Epithelial cell of proximal tubule (primary cell): ENCODE data around the gene ETF1. TPM values are rescaled to one million over a fixed set of nuclear protein-coding genes. Genes with fewer than 3 reads are reported as not detected.
A peak's percentile ranks its signal among the peaks of the same experiment; 100 is the strongest.
"Not testable (repeated sequence)": the region's sequence is repeated elsewhere in the genome, so short reads cannot be mapped to it uniquely, and the experiment has no call there.

Experiments used
- DNase-seq: peaks from one replicate; pipeline ENCODE4 v3.0.0-alpha.2; 2011; ENCODE audit warnings: low read depth
- H3K4me3 ChIP-seq: 2 replicates; pipeline ENCODE4 v1.5.1; 2011; ENCODE audit warnings: low read depth, mild to moderate bottlenecking, low read length
- CTCF ChIP-seq: conservative IDR thresholded peaks from 2 replicates; pipeline ENCODE4 v1.5.1; 2012; ENCODE audit warnings: low read depth, mild to moderate bottlenecking, low read length
- total RNA-seq: library from RNA; depleted of rRNA; stranded (reverse); fragments of >200 nt; gene quantifications from 2 replicates; pipeline ENCODE4 v1.2.3, GENCODE V29; 2015

Gene ETF1
- total RNA-seq, 1 donor from 2014 or later, result 65.1 TPM

- H3K4me3 ChIP-seq, result no peak overlapping the region
- DNase-seq, result no peak
- TF ChIP-seq CTCF, result no peak
Measured at GRCh38 chr5:138515556-138516245, 27.3 kb downstream of the ETF1 start.

- no peak for DNase-seq
- no peak overlapping the region for H3K4me3 ChIP-seq
- no peak for TF ChIP-seq CTCF
Measured at GRCh38 chr5:138514021-138514420, 29.0 kb downstream of the ETF1 start.

- H3K4me3 ChIP-seq, result no peak overlapping the region
- no peak for DNase-seq
- no peak for TF ChIP-seq CTCF
Measured at GRCh38 chr5:138508958-138509357, 34.1 kb downstream of the ETF1 start.

GRCh38 chr5:138507485-138507884 lies 35.6 kb downstream of the ETF1 start:
- not testable (repeated sequence) for DNase-seq, H3K4me3 ChIP-seq

GRCh38 chr5:138506370-138507306 lies 36.4 kb downstream of the ETF1 start:
- TF ChIP-seq CTCF, result no peak
- no peak for DNase-seq
- H3K4me3 ChIP-seq, result no peak overlapping the region

- DNase-seq, result no peak
- H3K4me3 ChIP-seq, result no peak overlapping the region
- TF ChIP-seq CTCF, result no peak
Measured at GRCh38 chr5:138504799-138505198, 38.2 kb downstream of the ETF1 start.

GRCh38 chr5:138503487-138504270 lies 39.4 kb downstream of the ETF1 start:
- no peak for DNase-seq
- TF ChIP-seq CTCF, result peak; percentile 84
- no peak overlapping the region for H3K4me3 ChIP-seq
